NK-92 (cell line): Measurements from ENCODE around the gene LACC1.

Experiments used
- DNase-seq: peaks from one replicate; lab custom pipeline; 2025; ENCODE audit not compliant: unreplicated experiment; lab: John Stamatoyannopoulos, UW

The LACC1 gene

DNA sequence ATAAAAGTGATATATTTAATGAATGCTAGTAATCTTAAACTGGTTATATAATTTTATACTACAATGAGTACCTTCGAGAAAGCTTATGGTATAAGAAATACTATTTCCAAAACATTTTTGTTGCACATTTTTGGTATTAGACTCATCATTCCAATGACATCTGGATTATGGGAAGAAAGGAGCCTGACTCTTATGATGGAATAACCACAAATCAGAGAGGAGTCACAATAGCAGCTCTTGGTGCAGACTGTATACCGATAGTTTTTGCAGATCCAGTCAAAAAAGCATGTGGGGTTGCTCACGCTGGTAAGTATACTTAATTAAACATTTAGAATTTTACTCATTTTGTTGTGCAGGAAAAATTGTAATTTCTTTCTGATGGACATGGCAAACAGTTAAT is 3.9 kb downstream of the LACC1 start:
- no peak for DNase-seq

DNA sequence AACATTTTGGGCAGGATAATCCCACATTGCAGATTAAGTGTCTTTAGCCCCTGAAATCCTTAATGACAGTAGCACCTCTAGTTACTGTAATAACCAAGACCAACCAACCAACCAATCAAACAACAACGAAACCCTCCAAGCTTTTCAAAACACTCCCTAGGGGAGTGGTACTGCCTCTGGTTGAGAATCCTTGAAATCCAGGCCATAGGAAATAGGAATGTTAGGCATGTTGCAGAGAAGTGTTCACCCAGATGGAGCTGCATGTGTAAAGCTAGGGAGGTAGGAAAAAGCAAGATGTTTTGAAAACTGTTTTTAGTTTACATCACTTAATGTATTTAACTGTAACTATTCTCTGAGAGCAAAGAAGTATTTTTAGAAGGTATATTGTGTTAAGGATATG is 4.5 kb downstream of the LACC1 start:
- DNase-seq = no peak

DNA sequence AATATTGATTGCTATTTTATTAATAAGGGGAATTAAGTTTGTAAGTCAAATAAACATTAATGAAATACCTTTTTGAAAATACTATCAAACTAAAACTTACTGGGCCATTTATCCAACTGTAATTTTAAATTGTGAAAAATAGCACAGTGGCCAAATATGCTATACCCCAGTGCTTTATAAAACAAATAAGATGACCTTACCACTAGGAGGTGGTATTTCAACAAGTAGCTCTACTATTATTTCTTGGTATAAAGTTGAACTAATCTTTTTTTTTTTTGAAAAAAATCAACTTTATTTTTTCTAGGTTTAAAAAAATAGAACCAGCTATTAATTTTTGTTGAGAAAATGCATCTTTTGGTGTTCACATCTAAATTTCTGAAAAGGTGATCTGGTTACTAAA is 14.7 kb downstream of the LACC1 start:
- no peak for DNase-seq

DNA sequence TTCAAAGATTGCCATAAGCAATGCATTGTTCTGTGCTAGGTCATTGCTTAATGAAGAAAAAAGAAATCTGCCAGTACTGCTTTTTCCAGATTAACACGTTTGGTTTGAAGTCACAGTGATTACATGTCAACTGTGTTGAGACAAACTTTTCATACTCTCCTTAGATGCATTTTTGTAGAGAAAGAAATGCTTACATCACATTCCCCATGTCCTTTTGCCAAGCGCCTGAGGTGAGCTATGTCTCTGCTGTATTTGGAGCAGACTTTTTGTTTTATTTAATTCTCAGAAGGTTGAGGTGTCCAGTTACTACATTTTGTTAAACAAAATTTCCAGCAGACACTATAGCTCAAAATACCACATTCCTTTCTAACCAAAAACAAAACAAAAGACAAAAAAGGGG is 16.2 kb downstream of the LACC1 start:
- no peak for DNase-seq

DNA sequence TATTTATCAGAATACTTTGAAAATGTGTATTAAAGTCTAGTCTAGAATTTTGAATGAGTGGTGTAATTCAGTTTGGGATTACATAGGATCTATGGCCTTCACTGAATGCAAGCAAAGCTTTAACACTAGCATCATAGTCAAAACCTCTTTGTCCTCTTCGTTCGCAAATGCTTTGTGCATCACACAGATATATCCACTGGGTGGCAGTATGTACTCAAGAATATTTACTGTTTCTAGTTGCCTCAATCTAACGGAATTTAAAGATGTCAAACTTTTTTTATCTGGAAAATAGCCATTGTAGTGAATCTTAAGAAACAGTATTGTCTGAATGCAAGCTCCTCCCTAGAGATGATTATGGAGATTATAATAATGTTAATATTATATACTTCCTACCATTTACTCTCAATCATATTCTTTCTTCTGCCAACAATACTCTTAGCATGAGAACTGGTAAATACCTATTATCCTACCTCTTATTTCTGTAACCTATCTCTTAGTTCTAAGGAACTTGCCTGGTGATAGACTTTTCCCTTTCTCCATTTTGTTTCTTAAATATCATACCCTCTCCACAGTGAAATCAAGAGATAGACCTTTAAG is 25.8 kb downstream of the LACC1 start:
- no peak for DNase-seq

DNA sequence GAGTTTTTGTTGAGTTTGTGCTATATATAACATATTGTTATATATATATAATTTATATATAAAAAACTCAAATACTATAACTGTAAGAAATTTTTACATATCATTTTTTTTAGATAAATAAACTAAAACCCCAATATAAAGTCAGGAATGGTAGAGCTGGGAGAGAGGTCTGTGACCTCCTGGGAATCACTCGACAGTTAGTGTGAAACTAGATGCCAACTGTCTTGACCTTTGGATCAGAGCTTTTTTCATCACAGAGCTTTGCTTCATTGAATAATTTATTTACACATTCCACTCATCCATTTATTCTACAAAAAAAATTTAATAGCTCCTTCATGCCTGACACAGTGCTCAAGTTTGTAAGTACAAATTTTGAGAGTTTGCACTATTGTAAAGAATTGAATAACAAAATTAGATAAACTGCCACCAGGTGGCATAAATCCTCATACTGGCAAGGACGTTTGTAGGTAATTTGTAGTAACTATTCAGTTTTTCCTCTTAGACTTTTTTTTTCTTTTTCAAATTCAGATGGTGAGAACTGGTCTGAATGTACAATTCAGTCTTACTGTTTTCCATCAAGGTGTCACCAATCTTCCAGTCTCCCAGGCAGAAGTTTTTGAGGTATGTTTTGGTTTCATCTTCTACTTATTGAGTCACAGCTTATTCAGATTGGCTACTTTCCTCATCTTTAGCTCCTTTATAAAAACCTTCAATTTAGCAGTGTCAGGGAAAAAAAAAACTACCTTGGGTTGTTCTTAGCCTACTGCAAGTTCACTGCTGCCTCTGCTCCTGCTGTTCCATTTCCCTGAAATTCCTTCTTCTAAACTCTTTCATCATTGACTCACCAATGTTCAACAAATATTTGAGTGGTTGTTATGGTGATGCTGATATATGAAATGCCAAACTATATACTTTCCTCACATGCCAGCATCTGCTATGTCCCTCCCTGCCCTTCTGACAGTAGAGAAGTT is 28.7 kb downstream of the LACC1 start:
- DNase-seq = no peak

DNA sequence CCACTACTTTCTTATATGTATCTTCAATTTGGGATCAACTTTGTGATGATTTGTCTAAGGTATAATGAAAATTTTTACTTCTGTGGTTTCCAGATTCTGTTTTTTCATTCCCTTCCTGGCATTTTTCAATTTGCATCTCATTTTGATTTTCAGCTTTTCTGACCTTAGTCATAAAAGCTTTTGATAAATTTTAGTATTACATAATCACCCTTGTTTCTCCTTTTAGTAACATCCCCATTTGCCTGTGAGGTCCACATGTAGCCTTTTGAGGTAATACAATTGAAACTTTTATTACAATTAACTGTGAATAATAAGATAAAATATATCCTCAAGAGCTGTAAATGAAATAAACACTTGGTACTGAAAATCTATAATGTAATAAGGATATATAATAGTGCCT is 31.2 kb downstream of the LACC1 start:
- no peak for DNase-seq

DNA sequence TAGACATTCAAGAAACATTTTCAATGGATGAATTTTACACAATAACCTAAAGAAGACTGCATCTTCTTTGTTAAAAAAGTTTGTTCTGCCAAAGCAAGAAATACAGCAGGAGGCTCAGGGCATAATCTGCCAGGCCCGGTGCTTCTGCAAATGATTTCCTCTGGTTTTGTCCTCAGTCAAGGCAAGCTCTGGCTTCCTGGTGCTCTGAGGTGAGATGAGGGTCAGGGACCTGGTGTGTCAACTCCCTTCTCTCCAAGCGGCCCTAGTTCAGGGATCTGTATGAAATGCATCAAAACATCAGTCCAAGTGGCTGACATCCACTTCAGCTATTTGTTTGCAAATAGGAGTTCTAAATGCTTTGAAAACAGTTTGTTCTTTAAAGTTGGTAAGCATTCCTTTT is 31.6 kb downstream of the LACC1 start:
- DNase-seq = no peak

DNA sequence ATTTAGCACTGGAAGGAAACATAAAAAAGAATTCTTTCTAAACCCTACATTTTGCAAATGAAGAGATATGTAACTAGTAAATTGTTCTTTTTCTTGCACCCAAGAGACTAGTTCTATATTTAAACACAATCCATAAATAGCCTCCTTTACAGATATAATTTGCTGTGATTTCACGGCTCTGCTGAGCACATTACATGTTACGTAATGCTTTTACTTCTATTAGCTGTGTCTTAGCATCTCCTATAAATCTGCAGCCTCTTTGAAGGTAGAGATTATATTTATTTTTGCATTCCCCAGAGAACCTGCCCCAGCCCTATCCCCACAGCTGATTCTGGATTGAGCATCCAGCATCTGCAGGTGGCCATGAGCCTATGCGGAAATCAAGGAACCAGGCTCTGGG is 32.2 kb downstream of the LACC1 start:
- no peak for DNase-seq

DNA sequence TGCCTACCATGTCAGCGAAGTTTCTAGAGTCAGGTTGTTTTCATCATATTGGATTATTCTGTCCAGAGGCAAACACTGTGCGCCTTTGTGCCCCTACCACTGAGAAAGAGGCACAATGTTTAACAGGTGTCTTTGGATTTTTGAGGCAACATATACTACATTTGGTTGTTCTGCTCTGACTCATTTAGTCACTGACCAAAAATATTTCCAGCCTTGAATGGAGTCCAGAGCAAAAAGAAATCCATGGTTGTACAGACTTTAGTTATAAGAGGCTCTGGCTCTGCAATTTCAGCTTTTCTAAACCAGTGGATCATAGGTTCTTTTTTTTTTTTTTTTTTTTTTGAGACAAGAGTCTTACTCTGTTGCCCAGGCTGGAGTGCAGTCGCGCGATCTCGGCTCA is 35.7 kb downstream of the LACC1 start:
- DNase-seq = no peak

DNA sequence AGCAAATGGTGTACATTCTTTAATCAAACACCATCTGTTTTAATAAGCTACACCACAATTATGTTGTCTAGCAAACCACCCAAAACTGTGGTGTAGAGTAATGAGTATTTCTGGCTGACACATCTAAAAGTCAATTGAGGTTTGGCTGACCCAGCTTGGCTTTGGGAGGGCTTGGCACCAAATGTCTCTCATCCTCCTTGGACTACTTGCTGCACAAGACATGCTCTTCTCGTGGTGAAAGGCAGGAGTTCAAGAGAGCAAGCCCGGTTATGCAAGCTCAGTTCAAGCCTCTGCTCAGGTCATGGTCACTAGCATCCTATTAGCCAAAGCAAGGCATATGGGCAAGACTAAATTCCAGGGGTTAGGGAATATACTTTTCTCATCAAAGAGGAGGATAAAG is 37.1 kb downstream of the LACC1 start:
- no peak for DNase-seq

DNA sequence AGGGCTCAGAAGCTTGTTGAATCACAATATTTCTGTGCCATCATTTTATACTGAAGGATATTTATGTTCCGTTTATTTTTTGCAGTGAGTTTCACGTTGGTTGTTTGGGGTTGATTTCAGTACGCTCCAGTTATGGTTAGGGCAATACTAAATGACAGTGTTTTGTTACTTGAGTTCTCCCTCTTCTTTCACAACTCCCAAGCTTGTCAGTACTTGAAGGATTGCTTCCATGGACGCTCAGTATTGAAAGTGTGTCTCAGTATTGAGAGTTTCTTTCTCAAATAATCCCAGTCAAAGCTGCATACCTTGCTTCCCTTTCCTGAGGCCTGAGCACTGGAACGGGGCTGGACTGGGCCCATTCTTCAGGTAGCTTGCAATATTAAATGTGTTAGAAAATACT is 38.9 kb downstream of the LACC1 start:
- no peak for DNase-seq

DNA sequence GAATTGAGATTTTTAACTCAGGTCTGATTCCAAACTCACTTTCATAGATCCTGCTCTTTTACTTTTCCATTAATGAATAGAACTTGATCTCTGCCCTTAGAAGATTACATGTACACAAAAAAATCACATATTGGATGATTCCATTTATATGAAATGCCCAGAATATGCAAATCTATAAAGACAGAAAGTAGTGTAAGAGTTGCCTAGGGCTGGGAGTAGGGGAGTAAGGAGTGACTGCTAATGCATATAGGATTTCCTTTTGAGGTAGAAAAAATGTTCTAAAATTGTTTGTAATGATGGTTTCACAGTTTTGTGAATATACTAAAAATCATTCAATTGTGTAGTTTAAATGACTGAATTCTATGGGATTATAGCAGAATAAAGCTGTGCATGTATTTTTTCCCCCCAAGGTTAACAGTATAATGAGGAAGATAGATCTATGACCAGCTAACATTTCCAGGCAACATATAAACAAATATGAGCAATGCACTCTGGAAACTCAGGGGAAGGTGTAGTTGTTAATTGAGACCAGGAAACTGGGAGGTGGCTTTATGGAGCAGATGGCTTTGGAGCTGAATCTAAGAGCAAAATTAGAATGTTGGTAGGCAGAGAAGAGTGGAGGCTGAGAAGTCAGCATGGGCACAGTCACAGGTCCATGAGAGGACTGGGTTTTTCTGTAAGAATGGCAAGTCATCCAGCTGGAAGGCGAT is 41.4 kb downstream of the LACC1 start:
- DNase-seq = no peak

DNA sequence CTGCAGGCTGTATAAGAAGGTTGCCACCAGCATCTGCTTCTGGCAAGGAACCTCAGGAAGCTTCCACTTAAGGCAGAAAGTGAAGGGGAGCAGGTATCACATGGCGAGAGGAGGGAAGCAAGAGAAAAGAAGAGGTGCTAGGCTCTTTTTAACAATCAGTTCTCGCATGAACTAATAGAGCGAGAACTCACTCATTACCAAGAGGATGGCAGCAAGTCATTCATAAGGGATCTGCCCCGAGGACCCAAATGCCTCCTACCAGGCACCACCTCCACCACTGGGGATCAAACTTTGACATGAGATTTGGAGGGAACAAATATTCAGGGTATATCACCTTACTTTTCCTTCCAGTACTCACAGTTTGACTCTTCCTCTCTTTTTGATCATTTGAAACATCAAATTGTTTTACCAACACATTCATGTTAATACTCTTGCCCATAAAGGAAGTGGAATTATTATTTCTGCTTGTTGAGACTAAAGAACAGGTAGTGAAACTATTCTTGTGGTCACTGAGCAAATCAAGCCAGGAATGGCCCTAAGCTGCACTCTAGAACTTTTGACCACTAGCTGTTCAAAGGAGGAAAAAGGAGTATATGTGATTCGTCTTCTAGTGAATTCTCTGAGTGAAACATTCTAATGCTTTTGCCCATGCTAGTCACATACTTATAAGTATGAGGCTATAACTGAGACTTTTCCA is 45.0 kb downstream of the LACC1 start:
- DNase-seq = no peak

DNA sequence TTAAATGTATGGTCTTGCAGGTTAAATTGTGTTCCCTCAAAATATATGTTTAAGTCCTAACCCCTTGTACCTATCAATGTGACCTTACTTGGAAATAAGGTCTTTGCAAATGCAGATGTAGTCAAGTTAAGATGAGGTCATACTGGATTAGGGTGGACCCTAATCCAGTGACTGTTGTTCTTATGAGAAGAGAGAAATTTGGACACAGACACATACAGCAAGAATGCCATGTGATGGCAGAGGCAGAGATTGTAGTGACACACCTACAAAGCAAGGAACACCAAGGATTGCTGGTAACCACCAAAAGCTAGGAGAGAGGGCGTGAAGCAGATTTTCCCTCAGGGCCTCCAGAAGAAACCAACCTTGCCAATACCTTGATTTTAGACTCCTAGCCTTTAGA is 50.2 kb downstream of the LACC1 start:
- DNase-seq = no peak

DNA sequence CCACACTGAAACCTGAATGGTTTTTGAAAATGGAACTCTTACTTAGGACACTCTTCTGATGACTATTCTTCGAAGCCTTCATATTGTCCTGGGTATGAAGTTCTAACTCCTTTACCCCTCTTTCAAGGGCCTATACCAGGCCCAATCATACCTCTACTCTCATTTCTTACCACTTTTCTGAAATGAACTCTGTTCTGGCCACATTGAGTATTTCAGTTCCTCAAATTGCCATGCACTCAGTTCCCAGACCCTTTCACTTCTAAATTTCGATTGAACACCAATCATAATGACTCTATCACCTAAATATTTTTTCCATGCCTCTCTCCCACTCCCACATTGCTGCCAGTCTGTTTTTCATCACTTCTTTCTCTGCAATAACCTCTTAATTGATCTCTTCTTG is 53.7 kb downstream of the LACC1 start:
- no peak for DNase-seq

DNA sequence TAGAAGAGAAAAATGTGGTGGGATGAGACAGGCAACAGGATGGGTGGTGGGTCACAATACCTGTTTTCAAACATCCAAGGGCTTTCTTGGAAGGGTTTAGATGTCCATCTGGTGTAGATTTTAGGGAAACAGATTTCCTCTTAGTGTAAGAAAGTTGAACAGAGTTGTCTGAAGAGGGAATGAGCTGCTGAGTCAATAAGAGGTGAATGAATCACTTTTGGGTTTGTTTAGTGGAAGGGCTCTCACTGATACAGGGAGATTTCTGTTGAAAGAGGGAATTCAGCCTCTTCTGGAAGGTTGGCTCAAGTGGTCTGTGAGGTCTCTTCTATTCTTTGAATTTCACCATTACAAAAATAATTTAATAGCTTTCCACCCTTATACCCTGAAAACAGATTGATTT is 54.6 kb downstream of the LACC1 start:
- no peak for DNase-seq

DNA sequence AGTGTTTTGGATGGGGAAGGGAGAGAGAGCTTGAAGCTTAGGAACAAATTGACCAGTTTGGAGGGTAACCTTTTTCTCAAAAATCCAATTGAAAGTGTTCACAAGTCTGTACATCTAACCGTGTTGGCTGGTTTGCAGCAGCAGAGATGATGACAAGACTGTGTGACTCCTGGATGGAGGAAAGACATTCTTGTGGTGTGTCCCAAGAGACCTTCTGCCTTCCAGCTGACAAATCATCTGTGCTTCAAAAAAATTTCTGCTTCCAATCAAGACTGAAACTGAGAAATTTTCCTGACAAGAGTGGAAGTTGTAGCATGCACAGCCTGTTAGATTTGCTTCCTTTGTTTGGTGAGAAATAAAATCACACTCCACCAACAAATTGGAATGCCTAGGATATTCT is 56.2 kb downstream of the LACC1 start:
- no peak for DNase-seq

DNA sequence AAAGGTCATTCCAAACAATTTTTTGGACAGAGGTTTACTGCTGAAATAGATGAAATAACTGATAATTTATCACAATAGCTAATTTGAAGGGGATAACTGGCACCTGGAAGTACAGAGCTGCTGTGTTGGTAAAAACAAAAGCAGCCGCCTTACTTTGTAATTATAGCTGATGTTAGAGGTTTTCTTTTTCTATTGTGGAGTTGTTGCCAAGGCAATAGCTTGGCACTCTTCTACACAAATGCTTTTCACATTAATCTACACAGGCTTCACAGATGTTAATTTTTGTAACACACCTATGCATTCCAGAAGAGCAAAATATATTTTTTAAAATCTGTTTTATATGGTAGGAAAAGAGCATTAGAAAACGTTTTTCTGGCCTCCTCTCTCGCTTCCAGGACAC is 56.9 kb downstream of the LACC1 start:
- no peak for DNase-seq

DNA sequence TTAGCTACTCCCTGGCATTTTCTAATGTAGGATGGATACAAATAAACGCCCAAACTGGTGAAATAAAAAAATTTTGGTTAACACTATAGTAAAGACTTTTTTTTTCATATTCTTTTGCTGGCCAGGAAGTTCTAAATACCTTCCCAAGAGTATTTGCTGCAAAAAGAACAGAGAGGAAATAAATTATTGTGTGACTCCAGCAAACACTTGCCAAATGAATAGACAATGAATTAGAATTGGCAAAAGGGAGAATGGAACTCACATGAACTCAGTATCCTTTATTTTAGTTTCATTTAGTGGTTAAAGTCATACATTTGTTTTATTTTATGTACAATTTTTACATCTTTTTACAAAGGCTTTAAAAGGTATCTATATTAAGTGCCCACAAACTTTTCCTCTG is 58.1 kb downstream of the LACC1 start:
- DNase-seq = no peak

DNA sequence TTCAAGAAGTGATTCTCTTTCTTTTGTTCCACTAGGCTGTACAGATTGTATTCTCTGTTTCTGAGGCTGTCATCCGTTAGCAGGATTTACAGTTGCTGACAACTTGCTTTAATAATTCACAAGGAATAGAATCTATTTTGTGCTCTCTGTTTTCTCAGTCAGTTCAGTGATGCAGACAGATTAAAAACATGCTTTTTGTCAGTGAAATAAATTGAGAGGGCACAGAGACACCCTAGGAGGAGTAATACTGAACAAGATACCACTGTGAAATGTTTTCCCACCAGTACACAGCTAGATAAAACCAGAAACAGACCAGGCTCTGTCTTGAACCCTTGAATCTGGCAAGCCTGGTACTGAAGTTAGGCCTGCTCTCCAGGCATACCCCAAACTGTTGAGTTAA is 58.7 kb downstream of the LACC1 start:
- DNase-seq = no peak

DNA sequence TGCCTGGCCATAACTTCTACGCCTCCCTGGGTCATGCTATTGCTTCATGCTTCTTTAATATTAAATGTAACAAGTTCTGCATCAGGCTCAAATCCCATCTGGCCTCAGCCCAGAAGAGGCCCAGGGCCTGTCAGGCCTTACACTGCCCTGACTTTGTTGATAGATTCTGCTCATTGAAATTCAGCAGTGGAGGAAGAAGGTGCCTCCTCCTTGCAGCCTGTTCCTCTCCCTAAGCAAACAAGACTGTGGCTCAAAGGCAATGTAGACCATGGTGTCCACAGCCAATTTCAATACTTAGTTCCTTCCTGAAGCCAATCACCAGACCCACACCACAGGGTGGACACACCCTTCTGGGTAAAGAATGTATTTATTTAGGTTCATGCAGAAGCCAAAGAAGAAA is 59.4 kb downstream of the LACC1 start:
- DNase-seq = no peak
